Caco-2 (cell line): ENCODE measurements around the gene FBXW2. TPM values are rescaled to one million over a fixed set of nuclear protein-coding genes. Genes with fewer than 3 reads are reported as not detected.

Experiments
- BruUV-seq: library from RNA; stranded (reverse); fragments of 400-500 nt; replicated peaks from 2 replicates; lab custom pipeline; 2021; lab: Mats Ljungman, UMichigan
- CTCF ChIA-PET: fragments of 300-600 bp; sonication (Branson Sonifier 250); formaldehyde crosslinking; loops from one replicate; lab custom pipeline; 2022; ENCODE audit warnings: antibody characterized with exemption; lab: Charles Lee
- POLR2A ChIA-PET: fragments of 300-600 bp; sonication (Branson Sonifier 250); formaldehyde crosslinking; loops from one replicate; lab custom pipeline; 2022; ENCODE audit warnings: antibody characterized with exemption; lab: Charles Lee
- DNase-seq, 2 experiments: peaks; one replicate each; pipeline versions ENCODE4 v3.0.0 to v3.0.0-alpha.2; 2020 to 2022
- H3K27me3 ChIP-seq: replicated peaks from 2 replicates; pipeline ENCODE4 v1.6.0; 2011; ENCODE audit warnings: low read length; ENCODE audit not compliant: control insufficient read depth, insufficient read depth
- H3K36me3 ChIP-seq: 2 replicates; pipeline ENCODE4 v1.5.1; 2011; ENCODE audit warnings: low read length; ENCODE audit not compliant: control insufficient read depth, insufficient read depth
- H3K4me1 ChIP-seq: fragments of 250-450 bp; sonication (Bioruptor Pico); 2 replicates; pipeline ENCODE4 v1.5.1; 2020; ENCODE audit warnings: mild to moderate bottlenecking
- H3K4me3 ChIP-seq: 2 replicates; pipeline ENCODE4 v1.5.1; 2011; ENCODE audit warnings: low read depth, mild to moderate bottlenecking, control low read depth, low read length
- H3K9me3 ChIP-seq: fragments of 250-450 bp; sonication (Bioruptor Pico); 2 replicates; pipeline ENCODE4 v1.5.1; 2020; ENCODE audit warnings: mild to moderate bottlenecking, moderate library complexity
- H3K27ac Mint-ChIP-seq: one replicate; pipeline ENCODE4 v1.8.0; 2022; ENCODE audit warnings: mixed read lengths; ENCODE audit not compliant: unreplicated experiment
- H3K27me3 Mint-ChIP-seq: one replicate; pipeline ENCODE4 v1.8.0; 2022; ENCODE audit warnings: mixed read lengths; ENCODE audit not compliant: insufficient read depth, unreplicated experiment
- H3K36me3 Mint-ChIP-seq: one replicate; pipeline ENCODE4 v1.8.0; 2022; ENCODE audit warnings: mild to moderate bottlenecking, mixed read lengths; ENCODE audit not compliant: insufficient read depth, unreplicated experiment
- H3K4me1 Mint-ChIP-seq: one replicate; pipeline ENCODE4 v1.8.0; 2022; ENCODE audit warnings: low read depth, mixed read lengths; ENCODE audit not compliant: unreplicated experiment
- H3K4me3 Mint-ChIP-seq: one replicate; pipeline ENCODE4 v1.8.0; 2022; ENCODE audit warnings: mild to moderate bottlenecking, moderate library complexity, mixed read lengths; ENCODE audit not compliant: unreplicated experiment
- H3K9me3 Mint-ChIP-seq: one replicate; pipeline ENCODE4 v1.8.0; 2022; ENCODE audit warnings: mixed read lengths; ENCODE audit not compliant: unreplicated experiment
- CTCF ChIP-seq, 2 experiments: fragments of 200-600 bp in 1 of 2; IDR thresholded peaks; 1 replicate in 1 of 2; 2 replicates in 1 of 2; pipeline versions ENCODE4 v1.5.1 to v1.8.0; 2011 to 2022; ENCODE audit warnings: antibody characterized with exemption in 1 of 2, control low read depth in 1 of 2, inconsistent platforms in 1 of 2, low read depth in 1 of 2, low read length in 1 of 2, mild to moderate bottlenecking in 1 of 2, moderate library complexity in 1 of 2; ENCODE audit not compliant: insufficient read depth in 1 of 2, severe bottlenecking in 1 of 2, unreplicated experiment in 1 of 2
- intact Hi-C: fragments of 100-400 bp; cut with micrococcal nuclease; formaldehyde crosslinking; loops from one replicate; pipeline ENCODE4 v1.10.0; 2022; ENCODE audit not compliant: unreplicated experiment
- total RNA-seq: library from RNA; stranded (reverse); gene quantifications from 2 replicates; pipeline ENCODE4 v1.2.3, GENCODE V29; 2022

FBXW2 gene
- total RNA-seq, 1 experiment from 2014 or later, result 74.3 TPM

GRCh38 chr9:120733190-120733589 is 60.0 kb downstream of the FBXW2 start:
- Mint-ChIP-seq H3K27me3 (no peaks in the 10 kb centered on the region), H3K4me3 (no peak overlapping the region), H3K36me3 (no peaks in the 10 kb centered on the region), H3K9me3 (no peaks in the 10 kb centered on the region), H3K4me1 (no peaks in the 10 kb centered on the region), H3K27ac (no peak overlapping the region)
- no peaks in the 10 kb centered on the region for H3K27me3 ChIP-seq
- no peaks in the 10 kb centered on the region for H3K36me3 ChIP-seq
- ChIA-PET CTCF (no interaction called here), POLR2A (no interaction called here)
- intact Hi-C loops, result no loop called here
- no peak for DNase-seq
- H3K9me3 ChIP-seq, result 0 out of 2 replicates have a peak, but pooled peaks cover 4% of the 10 kb centered on the region
- BruUV-seq, result no TSS peak
- H3K4me1 ChIP-seq, result peaks cover 15% of the 10 kb centered on the region
- TF ChIP-seq CTCF (IDR thresholded peaks at IDR 0.05; ENCODE audit: insufficient read depth in 1 of 2, low read depth in 1 of 2, low read length in 1 of 2, severe bottlenecking in 1 of 2, unreplicated experiment in 1 of 2), result no peak
- no peak overlapping the region for H3K4me3 ChIP-seq

- Mint-ChIP-seq H3K27ac (no peak overlapping the region), H3K4me3 (no peak overlapping the region), H3K36me3 (no peaks in the 10 kb centered on the region), H3K9me3 (no peaks in the 10 kb centered on the region), H3K27me3 (no peaks in the 10 kb centered on the region), H3K4me1 (no peaks in the 10 kb centered on the region)
- ChIA-PET CTCF (interaction anchor here (0.6 to 1.4 kb wide), 3 partner anchors 16 to 125 kb away, joined by 3 to 8 read pairs (median 4); no protein-coding TSS in a partner anchor), POLR2A (interaction anchor here (0.6 to 1.2 kb wide), 2 partner anchors 15 to 62 kb away, joined by 4 to 6 read pairs; partner anchors contain the start of gene FBXW2)
- intact Hi-C loops, result loop anchor here (2.0 kb wide), 1 partner anchor 16 kb away; the partner anchor contains the start of gene MEGF9
- H3K27me3 ChIP-seq, result no peaks in the 10 kb centered on the region
- H3K4me1 ChIP-seq, result peaks cover 15% of the 10 kb centered on the region
- peak; percentile 49 to 79 for DNase-seq
- H3K9me3 ChIP-seq, result no peaks in the 10 kb centered on the region
- TF ChIP-seq CTCF (IDR thresholded peaks at IDR 0.05; ENCODE audit: insufficient read depth in 1 of 2, low read depth in 1 of 2, low read length in 1 of 2, severe bottlenecking in 1 of 2, unreplicated experiment in 1 of 2), result no peak
- no peak overlapping the region for H3K4me3 ChIP-seq
- no TSS peak for BruUV-seq
- no peaks in the 10 kb centered on the region for H3K36me3 ChIP-seq
Measured at GRCh38 chr9:120730654-120731514, 62.3 kb downstream of the FBXW2 start.

GRCh38 chr9:120729791-120730241 is 63.4 kb downstream of the FBXW2 start:
- H3K27me3 Mint-ChIP-seq, result no peaks in the 10 kb centered on the region
- H3K4me1 ChIP-seq, result peaks cover 14% of the 10 kb centered on the region
- no peak for DNase-seq
- no peaks in the 10 kb centered on the region for H3K36me3 ChIP-seq
- CTCF ChIA-PET, result interaction anchor here (0.6 to 1.4 kb wide), 2 partner anchors 14 to 110 kb away, joined by 4 to 8 read pairs; no protein-coding TSS in a partner anchor
- H3K4me3 Mint-ChIP-seq, result no peak overlapping the region
- H3K4me1 Mint-ChIP-seq, result no peaks in the 10 kb centered on the region
- no peak overlapping the region for H3K27ac Mint-ChIP-seq
- peak in 1 of 2 experiments; percentile 19 for TF ChIP-seq CTCF (IDR thresholded peaks at IDR 0.05; ENCODE audit: insufficient read depth in 1 of 2, low read depth in 1 of 2, low read length in 1 of 2, severe bottlenecking in 1 of 2, unreplicated experiment in 1 of 2)
- no peaks in the 10 kb centered on the region for H3K9me3 Mint-ChIP-seq
- H3K36me3 Mint-ChIP-seq, result no peaks in the 10 kb centered on the region
- no peak overlapping the region for H3K4me3 ChIP-seq
- BruUV-seq, result no TSS peak
- intact Hi-C loops, result loop anchor here (2.0 kb wide), 1 partner anchor 15 kb away; the partner anchor contains the start of gene MEGF9
- POLR2A ChIA-PET, result interaction anchor here (1.2 kb wide), 1 partner anchor 63 kb away, joined by 4 read pairs; the partner anchor contains the start of gene FBXW2
- H3K9me3 ChIP-seq, result no peaks in the 10 kb centered on the region
- no peaks in the 10 kb centered on the region for H3K27me3 ChIP-seq
